B cell (primary cell): ENCODE measurements around the gene CD86.

Source experiments
- EZH2 ChIP-seq: IDR thresholded peaks from 2 replicates; pipeline ENCODE4 v1.6.1; 2012; ENCODE audit warnings: borderline replicate concordance, low read depth, mild to moderate bottlenecking, moderate library complexity, low read length; ENCODE audit not compliant: insufficient read depth, poor library complexity, severe bottlenecking
- TF ChIP-seq, protein P1 (sequence below): fragments of 200-600 bp; IDR thresholded peaks from one replicate; pipeline ENCODE4 v1.8.0; 2022; ENCODE audit warnings: antibody characterized with exemption, mild to moderate bottlenecking

DNA sequence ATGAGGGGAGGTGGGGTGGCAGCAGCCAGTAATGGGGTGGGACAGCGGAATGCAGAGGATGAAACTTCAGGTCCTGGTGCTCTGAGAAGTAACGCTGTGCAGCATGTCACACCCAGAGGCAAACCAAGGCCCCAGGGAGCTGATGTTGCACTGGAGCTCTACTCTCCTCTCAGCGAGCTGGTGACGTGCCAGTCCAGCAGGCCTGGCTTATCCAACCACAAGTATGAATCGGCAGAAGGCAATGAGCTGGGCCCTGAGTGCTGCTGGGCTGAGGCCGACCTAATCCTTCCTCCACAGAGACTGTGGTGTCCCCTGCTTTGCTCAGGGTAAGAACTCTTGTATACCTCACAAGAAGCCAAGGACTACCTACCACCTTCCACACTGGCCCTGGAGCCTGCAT lies 30.5 kb downstream of the CD86 start:
- TF ChIP-seq, protein P1, sequence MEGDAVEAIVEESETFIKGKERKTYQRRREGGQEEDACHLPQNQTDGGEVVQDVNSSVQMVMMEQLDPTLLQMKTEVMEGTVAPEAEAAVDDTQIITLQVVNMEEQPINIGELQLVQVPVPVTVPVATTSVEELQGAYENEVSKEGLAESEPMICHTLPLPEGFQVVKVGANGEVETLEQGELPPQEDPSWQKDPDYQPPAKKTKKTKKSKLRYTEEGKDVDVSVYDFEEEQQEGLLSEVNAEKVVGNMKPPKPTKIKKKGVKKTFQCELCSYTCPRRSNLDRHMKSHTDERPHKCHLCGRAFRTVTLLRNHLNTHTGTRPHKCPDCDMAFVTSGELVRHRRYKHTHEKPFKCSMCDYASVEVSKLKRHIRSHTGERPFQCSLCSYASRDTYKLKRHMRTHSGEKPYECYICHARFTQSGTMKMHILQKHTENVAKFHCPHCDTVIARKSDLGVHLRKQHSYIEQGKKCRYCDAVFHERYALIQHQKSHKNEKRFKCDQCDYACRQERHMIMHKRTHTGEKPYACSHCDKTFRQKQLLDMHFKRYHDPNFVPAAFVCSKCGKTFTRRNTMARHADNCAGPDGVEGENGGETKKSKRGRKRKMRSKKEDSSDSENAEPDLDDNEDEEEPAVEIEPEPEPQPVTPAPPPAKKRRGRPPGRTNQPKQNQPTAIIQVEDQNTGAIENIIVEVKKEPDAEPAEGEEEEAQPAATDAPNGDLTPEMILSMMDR: no peak
- TF ChIP-seq EZH2: no peak
